GM18951 (cell line): ENCODE results near the gene DOK5.

Experiments used
- POLR2A ChIP-seq: IDR thresholded peaks from 4 replicates; pipeline ENCODE4 v1.6.1; 2011; ENCODE audit warnings: mild to moderate bottlenecking; ENCODE audit not compliant: insufficient read length, insufficient read depth; ENCODE audit errors: extremely low read depth
- in situ Hi-C: fragments of 300-500 bp; cut with MboI; formaldehyde crosslinking; loops from one replicate; pipeline ENCODE4 v1.12.0; 2022; ENCODE audit warnings: low sequenced_read_pairs, mixed read lengths, inconsistent platforms; ENCODE audit not compliant: unreplicated experiment

DOK5 gene

DNA sequence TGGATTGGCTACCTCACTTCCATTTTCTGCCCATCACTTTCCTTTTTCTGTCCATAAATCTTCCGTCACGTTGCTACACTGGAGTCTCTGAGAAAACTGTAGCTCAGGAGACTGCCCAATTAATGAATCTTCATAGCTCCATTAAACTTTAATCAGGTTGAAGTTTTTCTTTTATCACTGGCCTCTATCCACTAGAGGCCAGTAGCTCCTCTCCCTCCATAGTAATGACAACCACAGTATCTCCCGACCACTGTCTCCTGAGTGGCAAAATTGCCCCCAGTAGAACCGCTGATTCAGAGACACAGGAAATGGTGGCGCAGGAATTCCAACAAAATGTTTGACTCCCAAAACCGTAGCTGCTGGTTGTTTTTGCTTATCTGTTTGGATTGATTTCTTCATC, 18.4 kb upstream of the DOK5 start:
- in situ Hi-C loops, result no loop called here
- TF ChIP-seq POLR2A, result no peak

DNA sequence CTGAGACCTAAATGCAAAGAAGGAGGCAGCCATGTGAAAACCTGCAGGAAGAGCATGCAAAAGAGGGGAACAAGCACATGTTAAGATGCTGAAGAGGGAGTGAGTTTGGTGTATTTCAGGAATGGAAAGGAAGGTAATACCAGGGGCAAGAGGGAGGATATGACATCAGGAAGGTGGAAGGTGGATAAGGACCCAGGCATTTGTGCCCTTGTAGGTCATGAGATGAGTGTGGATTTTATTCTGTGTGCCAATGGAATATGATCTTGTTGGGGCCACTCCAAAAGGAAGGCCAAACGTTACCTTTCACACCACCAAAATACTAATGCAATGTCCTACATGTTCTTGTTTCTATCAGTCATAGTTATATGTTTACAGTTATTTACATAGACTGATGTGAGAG, 17.2 kb upstream of the DOK5 start:
- no peak for TF ChIP-seq POLR2A

DNA sequence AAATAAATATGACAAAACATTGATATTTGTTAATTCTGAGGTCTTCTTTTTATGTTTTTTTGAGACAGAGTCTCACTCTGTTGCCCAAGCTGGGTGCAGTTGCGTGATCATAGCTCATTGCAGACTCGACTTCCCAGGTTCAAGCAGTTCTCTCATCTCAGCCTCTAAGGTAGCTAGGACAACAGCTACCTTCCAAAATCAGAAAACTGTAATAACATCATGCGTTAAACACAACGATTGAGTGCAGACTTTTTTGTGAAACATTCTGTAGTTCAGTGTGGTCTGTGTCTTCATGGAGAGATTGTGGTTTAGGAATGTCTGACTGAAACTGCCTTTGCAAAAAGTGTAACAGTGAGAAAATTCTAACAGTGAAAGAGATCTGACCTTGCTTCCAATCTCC, 16.1 kb upstream of the DOK5 start:
- in situ Hi-C loops, result no loop called here
- no peak for TF ChIP-seq POLR2A

More for the DNA sequence above, 17.2 kb upstream of the DOK5 start:
- in situ Hi-C loops, result no loop called here

DNA sequence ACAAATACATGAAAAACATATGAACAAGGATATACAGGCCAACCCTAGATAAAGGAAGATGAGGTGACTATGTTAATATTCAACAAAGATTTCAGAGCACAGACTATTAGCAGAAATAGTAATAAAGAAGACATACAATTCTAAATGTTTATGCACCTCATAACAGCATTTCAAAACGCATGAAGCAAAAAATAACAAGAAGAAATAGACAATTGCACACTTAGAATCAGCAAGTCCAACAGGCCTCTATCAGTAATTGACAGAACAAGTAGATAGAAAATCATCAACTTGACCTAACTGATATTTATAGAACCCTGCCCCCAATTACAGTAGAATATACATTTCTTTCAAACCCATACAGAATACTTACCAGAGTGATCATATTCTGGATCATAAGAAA, 11.4 kb upstream of the DOK5 start:
- TF ChIP-seq POLR2A, result no peak
- in situ Hi-C loops, result no loop called here

DNA sequence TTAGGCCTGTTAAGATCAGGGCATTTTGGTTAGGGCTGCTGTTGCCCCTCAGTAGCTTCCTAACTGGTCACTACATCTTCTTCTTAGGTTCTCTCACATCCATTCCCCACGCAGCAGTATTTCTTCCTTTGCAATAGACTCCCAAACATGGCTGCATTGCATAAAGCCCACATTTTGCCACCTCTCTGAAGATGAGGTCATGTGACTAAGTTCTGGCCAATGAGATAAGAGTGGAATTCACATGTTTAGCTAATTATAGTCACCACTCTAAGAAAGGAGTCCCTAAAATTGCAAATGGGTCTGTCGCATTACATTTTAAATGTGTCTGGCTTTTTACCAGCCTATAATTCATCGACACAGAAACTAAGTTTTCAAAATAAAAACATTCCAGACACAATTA, 9.3 kb upstream of the DOK5 start:
- in situ Hi-C loops, result no loop called here
- no peak for TF ChIP-seq POLR2A

DNA sequence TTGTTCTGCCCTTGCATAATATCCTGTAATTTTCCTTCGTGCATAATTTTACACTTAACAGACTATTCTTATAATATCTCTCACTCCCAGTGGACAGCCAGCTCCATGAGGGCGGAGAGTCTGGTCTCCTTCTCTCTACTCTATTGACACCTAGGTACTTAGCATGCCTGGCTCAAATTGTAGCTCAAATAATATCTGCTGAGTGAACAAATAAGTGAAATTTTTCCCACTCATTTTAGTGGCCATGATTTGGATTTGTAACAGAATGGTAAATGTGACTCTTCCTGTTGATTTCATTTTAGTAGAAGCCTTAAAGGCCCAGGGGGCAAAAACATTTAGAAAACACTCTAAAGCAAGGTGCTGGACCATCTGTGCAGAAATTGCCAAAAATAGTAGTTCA, 7.8 kb upstream of the DOK5 start:
- in situ Hi-C loops, result no loop called here
- no peak for TF ChIP-seq POLR2A

DNA sequence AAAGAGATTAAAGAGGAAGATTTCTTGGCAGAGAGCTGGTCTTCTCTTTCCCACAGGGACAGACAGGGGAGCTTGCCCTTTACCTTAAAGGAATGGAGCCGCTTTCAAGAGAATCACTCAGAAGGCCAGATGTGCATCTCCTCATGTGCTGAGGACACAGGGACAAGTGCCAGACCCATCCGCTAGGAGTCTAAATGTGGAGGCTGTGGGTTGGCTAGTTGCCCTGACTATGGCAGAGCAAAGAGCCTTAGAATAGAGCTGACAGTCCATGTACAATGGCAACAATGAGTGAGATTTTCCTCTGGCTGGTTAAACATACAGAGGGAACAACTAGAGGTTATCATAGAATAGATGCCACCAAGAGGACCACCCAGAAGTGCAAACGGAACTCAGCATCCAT, 7.3 kb upstream of the DOK5 start:
- in situ Hi-C loops, result no loop called here
- TF ChIP-seq POLR2A, result no peak

DNA sequence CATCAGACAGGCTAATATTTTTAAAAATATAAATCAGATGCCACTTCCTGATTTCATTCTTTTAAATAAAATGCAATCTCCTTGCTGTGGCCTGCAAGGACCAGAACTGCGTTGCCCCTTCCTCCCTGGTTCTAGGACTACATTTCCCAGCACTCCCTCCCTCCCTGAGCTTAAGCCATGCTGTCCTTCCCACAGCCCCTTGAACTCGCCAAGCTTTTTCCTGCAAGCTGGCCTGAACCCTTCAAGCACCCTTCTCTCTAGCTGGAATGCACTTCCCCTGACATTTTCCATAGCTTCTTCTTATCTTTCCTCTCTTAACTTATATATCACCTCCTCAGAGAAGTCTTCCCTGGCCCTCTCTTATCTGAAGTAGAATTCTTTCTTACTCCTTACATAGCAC, 6.1 kb upstream of the DOK5 start:
- in situ Hi-C loops, result no loop called here
- no peak for TF ChIP-seq POLR2A

DNA sequence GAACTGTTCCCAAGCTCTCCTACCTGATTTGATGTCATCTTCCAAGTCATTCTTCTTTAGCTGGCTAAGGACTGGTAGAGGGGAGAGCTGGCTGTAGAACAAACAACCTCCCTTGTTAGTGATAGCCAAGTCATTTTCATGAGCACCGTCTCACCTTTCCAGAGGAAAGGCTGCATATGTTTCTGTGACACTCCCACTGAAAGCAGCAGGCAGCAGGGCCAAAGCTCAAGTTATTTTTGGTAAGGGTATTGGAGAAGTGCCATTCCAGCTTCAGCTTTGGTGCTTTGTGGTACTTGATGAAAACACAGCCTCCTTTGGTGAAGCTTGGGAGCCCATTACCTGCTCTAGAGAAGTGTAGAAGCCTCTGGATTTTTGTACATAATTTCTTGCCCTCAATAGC, 5.4 kb upstream of the DOK5 start:
- in situ Hi-C loops, result no loop called here
- no peak for TF ChIP-seq POLR2A

DNA sequence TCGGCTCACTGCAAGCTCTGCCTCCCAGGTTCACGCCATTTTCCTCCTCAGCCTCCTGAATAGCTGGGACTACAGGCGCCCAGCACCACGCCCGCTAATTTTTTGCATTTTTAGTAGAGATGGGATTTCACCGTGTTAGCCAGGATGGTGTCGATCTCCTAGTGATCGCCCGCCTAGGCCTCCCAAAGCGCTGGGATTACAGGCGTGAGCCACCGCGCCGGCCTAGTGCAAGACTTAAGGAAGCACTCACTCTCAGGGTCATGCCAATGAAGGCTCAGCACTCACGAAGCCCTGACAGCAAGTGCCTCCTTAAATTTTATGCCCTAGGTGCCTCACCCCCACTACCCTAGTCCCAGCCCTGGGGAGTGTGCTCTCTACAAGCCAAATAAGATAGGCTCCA, 4.7 kb upstream of the DOK5 start:
- in situ Hi-C loops, result no loop called here

DNA sequence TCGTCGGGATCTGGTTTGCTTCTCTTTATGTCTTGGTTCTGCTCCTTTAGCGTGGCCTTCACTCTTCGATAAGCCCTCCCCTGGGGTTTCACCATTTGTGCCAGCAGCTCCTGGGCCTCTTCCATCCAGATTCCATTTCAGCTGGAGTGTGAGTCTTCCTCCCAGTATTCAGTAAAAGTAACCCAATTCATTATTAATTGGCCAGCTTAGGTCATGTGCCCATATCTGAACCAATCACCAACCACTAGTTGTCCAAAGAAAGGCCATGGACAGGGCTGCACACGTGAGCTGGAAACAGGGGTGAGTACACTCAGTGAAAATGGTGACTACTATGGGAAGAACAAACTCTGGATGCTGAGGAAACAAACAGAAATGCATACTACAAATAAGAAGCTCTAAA, 2.8 kb upstream of the DOK5 start:
- no peak for TF ChIP-seq POLR2A
- in situ Hi-C loops, result no loop called here

More for the DNA sequence above, 4.7 kb upstream of the DOK5 start:
- no peak for TF ChIP-seq POLR2A

DNA sequence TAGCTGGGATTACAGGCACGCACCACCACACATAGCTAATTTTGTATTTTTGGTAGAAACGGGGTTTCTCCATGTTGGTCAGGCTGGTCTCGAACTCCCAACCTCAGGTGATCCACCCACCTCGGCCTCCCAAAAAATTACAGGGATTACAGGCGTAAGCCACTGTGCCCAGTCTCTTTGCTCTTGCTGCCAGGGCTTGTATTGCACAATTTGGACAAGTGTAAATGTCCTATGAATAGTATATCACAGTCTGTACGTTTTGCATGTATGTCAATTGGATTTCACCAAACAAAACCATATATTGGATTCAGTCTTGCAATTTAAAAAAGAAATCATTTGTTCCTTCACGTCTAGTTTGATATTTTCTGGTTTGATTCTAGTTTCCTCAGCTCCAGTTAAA, 2.1 kb upstream of the DOK5 start:
- TF ChIP-seq POLR2A, result no peak
- in situ Hi-C loops, result no loop called here

DNA sequence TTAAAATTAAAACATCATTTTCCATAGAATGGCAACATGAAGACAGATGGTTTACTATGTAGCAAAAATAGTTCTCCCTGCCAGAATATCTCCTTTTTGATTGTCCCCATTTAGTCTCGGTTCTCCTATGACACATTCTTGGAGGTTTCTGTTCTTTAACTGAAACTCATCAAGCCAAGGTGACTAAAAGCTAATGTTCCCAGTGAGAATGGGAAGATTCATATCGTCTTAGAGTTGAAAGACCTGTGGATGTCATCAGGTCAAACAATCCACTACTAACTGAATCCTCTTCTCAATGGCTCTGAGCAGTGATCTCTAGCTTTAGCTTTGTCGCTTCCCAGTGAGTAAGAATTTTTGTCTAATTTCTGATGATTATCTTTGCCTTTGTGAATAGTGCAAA, 1.3 kb upstream of the DOK5 start:
- TF ChIP-seq POLR2A, result no peak
- in situ Hi-C loops, result no loop called here

DNA sequence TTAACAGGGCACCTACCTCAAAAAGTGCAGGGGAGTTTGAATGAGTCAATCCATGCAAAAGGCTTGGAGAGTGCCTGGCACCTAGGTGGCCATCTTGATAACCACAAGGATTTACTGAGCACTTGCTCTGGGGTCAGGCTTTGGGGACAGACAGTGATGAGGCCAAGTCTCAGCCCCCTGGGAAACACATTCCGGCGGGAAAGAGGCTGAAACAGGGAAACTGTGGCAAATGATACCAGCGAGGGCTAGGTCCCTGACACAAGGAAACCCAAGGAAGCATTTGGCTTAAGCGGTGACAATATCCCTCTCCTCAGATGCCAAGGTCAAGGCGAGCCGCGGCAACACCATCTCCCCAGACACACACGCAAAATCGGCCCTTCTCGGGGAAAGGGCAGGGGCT, 527 bp upstream of the DOK5 start:
- TF ChIP-seq POLR2A, result no peak
- in situ Hi-C loops, result no loop called here

DNA sequence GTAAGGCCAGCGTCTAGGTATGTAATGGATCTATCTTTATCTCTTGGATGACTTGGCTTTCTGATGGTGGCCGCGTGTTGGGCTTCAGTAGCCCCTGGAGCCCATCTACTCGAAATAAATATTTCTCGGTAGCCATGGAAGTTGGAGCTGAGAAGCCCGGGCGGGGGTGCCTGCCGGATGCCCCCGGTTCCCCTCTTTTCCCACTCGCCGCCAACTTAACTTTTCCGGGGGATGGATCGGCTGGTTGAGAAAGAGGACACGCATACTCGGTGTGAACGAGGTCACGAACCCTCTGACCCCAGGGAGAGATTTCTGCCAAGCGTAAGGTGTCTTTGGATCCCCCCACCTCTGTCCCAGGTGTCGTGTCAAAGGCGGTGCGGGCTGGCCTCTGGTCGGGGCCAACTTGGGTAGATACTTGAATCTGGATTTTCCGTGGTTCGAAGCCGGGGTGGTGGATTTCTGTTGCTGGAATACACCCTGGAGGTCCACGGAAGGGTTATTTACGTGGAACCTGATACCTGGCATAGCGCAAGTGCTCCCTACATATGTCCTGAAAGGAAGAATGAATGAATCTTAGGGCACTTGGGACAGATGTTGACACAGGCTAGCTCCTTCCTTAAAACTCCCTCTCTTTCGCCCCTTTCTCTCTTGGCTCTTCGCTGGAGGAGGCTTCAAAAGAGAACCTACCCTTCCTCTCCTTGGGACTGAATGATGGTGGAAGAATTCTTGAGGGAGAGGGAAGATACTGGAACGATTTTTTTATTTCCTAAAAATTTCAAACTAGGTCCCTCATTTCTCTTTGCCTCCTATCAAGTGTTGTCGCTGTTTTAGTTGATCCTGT, 996 bp downstream of the DOK5 start:
- in situ Hi-C loops, result no loop called here

More for the DNA sequence above, 996 bp downstream of the DOK5 start:
- no peak for TF ChIP-seq POLR2A
